GM12874 (cell line): Measurements from ENCODE around the gene GNG7.

ENCODE experiments used
- CTCF ChIP-seq: IDR thresholded peaks from 2 replicates; pipeline ENCODE4 v1.5.1; 2011; ENCODE audit warnings: low read depth, mild to moderate bottlenecking, control low read depth, low read length, moderate library complexity; ENCODE audit not compliant: insufficient read depth

GNG7 gene

GRCh38 chr19:2574971-2575630 lies 127.4 kb downstream of the GNG7 start:
- TF ChIP-seq CTCF = no peak

GRCh38 chr19:2574478-2574931 lies 128.0 kb downstream of the GNG7 start:
- TF ChIP-seq CTCF = no peak

- TF ChIP-seq CTCF = no peak
These were observed 128.6 kb downstream of the GNG7 start for GRCh38 chr19:2573916-2574315.

DNA sequence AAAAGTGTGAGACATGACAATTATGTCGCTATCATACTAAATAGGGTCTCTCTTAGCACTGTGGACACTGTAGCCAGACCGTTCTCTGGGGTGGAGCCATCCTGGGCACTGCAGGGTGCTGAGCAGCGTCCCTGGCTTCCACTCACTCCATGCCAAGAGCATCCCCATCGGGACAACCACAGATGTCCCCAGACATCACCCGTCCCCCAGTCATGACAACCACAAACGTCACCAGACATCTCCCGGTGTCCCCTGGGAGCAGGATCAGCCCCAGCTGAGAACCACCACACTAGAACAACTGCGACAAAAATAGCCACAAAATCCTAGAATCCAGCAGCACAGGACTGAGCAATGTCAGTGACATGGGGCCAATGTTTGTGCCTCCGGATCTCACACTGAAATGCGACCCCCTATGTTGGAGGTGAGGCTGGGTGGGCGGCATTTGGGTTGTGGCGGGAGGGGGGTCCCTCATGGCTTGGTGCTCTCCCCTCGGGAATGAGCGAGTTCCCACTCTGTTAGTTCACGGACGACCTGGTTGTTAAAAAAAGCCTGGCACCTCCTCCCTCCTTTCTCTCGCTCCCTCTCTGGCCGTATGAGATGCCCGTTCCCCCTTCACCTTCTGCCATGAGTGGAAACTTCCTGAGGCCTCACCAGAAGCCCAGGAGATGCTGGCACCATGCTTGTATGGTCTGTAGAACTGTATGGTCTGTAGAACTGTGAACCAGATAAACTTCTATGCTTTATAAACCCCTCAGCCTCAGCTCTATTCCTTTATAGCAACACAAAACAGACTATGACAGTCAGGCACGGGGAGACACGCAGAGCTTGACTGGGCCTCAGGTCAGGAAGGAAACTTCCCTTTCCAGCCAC lies 132.7 kb downstream of the GNG7 start:
- TF ChIP-seq CTCF = no peak

- TF ChIP-seq CTCF = no peak
These were observed 134.5 kb downstream of the GNG7 start for GRCh38 chr19:2567996-2568395.

DNA sequence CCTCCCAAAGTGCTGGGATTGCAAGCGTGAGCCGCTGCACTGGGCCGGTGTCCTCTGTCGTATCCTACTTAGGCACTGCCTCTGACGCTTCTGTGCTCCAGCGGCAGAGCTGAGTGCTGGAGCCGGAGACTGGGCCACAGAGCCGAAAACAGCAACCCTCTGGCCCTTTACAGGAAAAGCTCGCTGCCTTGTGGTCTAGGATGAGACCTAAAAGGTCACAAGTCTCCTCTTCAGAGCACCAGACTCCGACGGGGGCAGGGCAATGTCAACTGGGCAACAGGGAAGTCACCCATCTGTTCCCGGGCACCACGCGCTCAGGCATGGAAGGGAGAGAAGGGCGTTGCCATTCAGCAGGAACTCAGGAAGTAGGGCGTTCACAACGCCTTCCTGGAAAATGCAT lies 134.9 kb downstream of the GNG7 start:
- no peak for TF ChIP-seq CTCF

- no peak for TF ChIP-seq CTCF
These were observed 140.6 kb downstream of the GNG7 start for GRCh38 chr19:2561895-2562294.
